ENCODE results near the gene GATAD2B.
"Not testable (repeated sequence)": the region's sequence is repeated elsewhere in the genome, so short reads cannot be mapped to it uniquely, and the experiment has no call there.

DNA sequence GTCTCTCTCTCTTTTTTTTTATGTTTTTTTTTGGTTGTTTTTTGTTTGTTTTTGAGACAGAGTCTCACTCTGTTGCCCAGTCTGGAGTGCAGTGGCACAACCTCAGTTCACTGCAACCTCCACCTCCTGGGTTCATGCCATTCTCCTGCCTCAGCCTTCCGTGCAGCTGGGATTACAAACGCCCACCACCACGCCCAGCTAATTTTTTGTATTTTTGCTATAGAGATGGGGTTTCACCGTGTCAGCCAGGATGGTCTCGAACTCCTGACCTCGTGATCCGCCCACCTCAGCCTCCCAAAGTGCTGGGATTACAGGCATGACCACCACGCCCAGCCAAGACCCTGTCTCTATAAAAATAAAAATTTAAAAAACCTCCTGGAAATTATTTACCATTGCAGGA is 88.8 kb downstream of the GATAD2B start:
- not testable (repeated sequence) for TF ChIP-seq CTCF (IDR thresholded peaks at IDR 0.05 in 8 of 11, conservative IDR thresholded peaks at IDR 0.05 in 3 of 11); POLR2A (IDR thresholded peaks at IDR 0.05); POLR2AphosphoS5 (IDR thresholded peaks at IDR 0.05)
